Stimulated activated CD8-positive, alpha-beta memory T cell treated with anti-CD3 and anti-CD28 coated beads, Interleukin-7, amount 100 ng/mL, for 24 hours (primary cell): ENCODE measurements around the gene BLMH.
"Not testable (repeated sequence)": the region's sequence is repeated elsewhere in the genome, so short reads cannot be mapped to it uniquely, and the experiment has no call there.

Experiments used
- DNase-seq: peaks from one replicate; pipeline ENCODE4 v3.0.0-alpha.2; 2020; ENCODE audit warnings: low read depth

The BLMH gene

GRCh38 chr17:30229012-30229411, 62.7 kb downstream of the BLMH start:
- DNase-seq, result no peak

GRCh38 chr17:30228011-30228410, 63.7 kb downstream of the BLMH start:
- DNase-seq, result no peak

- no peak for DNase-seq
Observed at GRCh38 chr17:30226878-30227277, 64.9 kb downstream of the BLMH start.

- no peak for DNase-seq
Observed at GRCh38 chr17:30225919-30226553, 65.7 kb downstream of the BLMH start.

- no peak for DNase-seq
Observed at GRCh38 chr17:30225112-30225511, 66.6 kb downstream of the BLMH start.

- DNase-seq, result no peak
Observed at GRCh38 chr17:30224419-30224960, 67.3 kb downstream of the BLMH start.

GRCh38 chr17:30222721-30223175, 69.0 kb downstream of the BLMH start:
- DNase-seq, result no peak

GRCh38 chr17:30222251-30222650, 69.5 kb downstream of the BLMH start:
- no peak for DNase-seq

- no peak for DNase-seq
Observed at GRCh38 chr17:30221346-30221745, 70.4 kb downstream of the BLMH start.

GRCh38 chr17:30220414-30220813, 71.3 kb downstream of the BLMH start:
- no peak for DNase-seq

- DNase-seq, result no peak
Observed at GRCh38 chr17:30219833-30220232, 71.9 kb downstream of the BLMH start.

GRCh38 chr17:30219315-30219714, 72.4 kb downstream of the BLMH start:
- no peak for DNase-seq

- no peak for DNase-seq
Observed at GRCh38 chr17:30218799-30219198, 72.9 kb downstream of the BLMH start.

- DNase-seq, result no peak
Observed at GRCh38 chr17:30217746-30218245, 73.9 kb downstream of the BLMH start.

GRCh38 chr17:30217054-30217453, 74.7 kb downstream of the BLMH start:
- no peak for DNase-seq

- DNase-seq, result no peak
Observed at GRCh38 chr17:30212750-30213149, 79.0 kb downstream of the BLMH start.

GRCh38 chr17:30211371-30211770, 80.4 kb downstream of the BLMH start:
- no peak for DNase-seq

- DNase-seq, result no peak
Observed at GRCh38 chr17:30210901-30211300, 80.8 kb downstream of the BLMH start.

- no peak for DNase-seq
Observed at GRCh38 chr17:30210366-30210765, 81.4 kb downstream of the BLMH start.

- DNase-seq, result no peak
Observed at GRCh38 chr17:30209930-30210329, 81.8 kb downstream of the BLMH start.

- no peak for DNase-seq
Observed at GRCh38 chr17:30208214-30208613, 83.5 kb downstream of the BLMH start.

- DNase-seq, result no peak
Observed at GRCh38 chr17:30207655-30208054, 84.1 kb downstream of the BLMH start.

- no peak for DNase-seq
Observed at GRCh38 chr17:30203471-30203981, 88.2 kb downstream of the BLMH start.

GRCh38 chr17:30200656-30201055, 91.1 kb downstream of the BLMH start:
- not testable (repeated sequence) for DNase-seq
